ENCODE data around the gene SULF2. TPM values are rescaled to one million over a fixed set of nuclear protein-coding genes. Genes with fewer than 3 reads are reported as not detected.

Gene SULF2
- total and polyA plus RNA-seq, 2 of the 13 experiments (the other 11 are each of a cell fraction or from before 2014, with no cell fraction given), result 7.2 to 50.9 TPM

DNA sequence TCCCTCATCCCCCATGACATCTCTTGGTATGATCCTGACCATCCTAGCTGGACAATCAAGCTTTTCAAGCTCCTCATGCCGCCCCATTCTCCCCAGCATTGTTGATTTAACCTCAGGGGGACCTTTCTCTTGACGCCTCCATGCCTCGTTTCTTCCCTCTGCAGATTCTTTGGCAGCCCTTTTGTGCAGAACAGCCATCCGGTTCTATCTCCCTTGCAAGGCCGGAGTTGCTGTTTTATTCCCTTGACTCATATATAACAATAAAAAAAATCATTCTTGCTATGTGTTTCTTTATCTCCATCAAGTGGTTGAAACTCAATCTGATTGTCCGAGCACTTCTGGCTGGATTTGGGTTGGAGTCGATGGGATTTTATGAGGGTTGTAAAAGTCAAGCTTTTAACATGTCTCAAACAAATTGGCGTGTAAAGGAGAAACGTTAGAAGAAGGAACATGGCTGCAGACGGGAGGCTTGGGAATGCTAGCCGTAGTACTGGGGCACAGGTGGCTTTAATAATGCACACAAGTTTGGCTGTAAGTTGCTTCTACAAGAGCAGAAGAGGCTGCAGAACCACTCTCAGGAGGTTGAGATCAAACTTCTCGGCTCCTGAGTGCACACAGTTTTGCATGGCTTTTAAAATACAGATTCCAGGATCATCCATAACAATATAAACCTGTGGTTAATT, 3.9 kb upstream of the SULF2 start:
- no peaks in the 10 kb centered on the region for H3K36me3 ChIP-seq (replicated peaks in 1 of 2; ENCODE audit: control insufficient read depth in 1 of 2, insufficient read depth in 2 of 2, low read length in 2 of 2)
- no peak overlapping the region for H3K4me3 ChIP-seq (replicated peaks in 1 of 3; ENCODE audit: insufficient read depth in 1 of 3, low read depth in 2 of 3, low read length in 3 of 3)
- intact Hi-C loops (cut with micrococcal nuclease; ENCODE audit: unreplicated experiment) (loop anchor here (5.0 kb wide), 1 partner anchor 183 kb away; no protein-coding TSS in a partner anchor), in situ Hi-C loops (cut with HindIII; ENCODE audit: extremely low pct_ligation_motif_present, low pct_unique_long_range_greater_than_20kb) (loop anchor here (5.0 kb wide), 1 partner anchor 833 kb away; no protein-coding TSS in a partner anchor)
- H3K4me1 ChIP-seq (ENCODE audit: insufficient read depth, low read length), result peaks cover 20% of the 10 kb centered on the region
- no peak for TF ChIP-seq CENPX (CRISPR knock-in tag; IDR thresholded peaks at IDR 0.05)
- no peak for TF ChIP-seq MTF2 (CRISPR knock-in tag; IDR thresholded peaks at IDR 0.05; ENCODE audit: borderline replicate concordance)
- no peak for TF ChIP-seq ZNF20 (CRISPR knock-in tag; IDR thresholded peaks at IDR 0.05)
- no peak for TF ChIP-seq HCFC1 (IDR thresholded peaks at IDR 0.05; ENCODE audit: low read depth, low read length)
- no peak for TF ChIP-seq STAT5B (CRISPR knock-in tag; IDR thresholded peaks at IDR 0.05)
- TF ChIP-seq DMAP1 (CRISPR knock-in tag; IDR thresholded peaks at IDR 0.05), result no peak
- no peak for TF ChIP-seq ZNF530 (CRISPR knock-in tag; IDR thresholded peaks at IDR 0.05; ENCODE audit: low read depth)
- no peak for TF ChIP-seq HOXA7 (CRISPR knock-in tag; IDR thresholded peaks at IDR 0.05)
- TF ChIP-seq NFATC3 (CRISPR knock-in tag; IDR thresholded peaks at IDR 0.05), result no peak
- no peak for TF ChIP-seq FOSL2 (CRISPR knock-in tag; IDR thresholded peaks at IDR 0.05)
- no peak for TF ChIP-seq ZNF431 (CRISPR knock-in tag; IDR thresholded peaks at IDR 0.05; ENCODE audit: borderline replicate concordance, low read depth)
- no peak for TF ChIP-seq POLR2AphosphoS5 (IDR thresholded peaks at IDR 0.05; ENCODE audit: low read depth, low read length)
- no peak for TF ChIP-seq SAP130 (CRISPR knock-in tag; IDR thresholded peaks at IDR 0.05; ENCODE audit: low read depth)
- TF ChIP-seq SRSF9 (IDR thresholded peaks at IDR 0.05; ENCODE audit: borderline replicate concordance, insufficient read depth, low read depth, low read length, poor library complexity, severe bottlenecking), result no peak
- peaks cover 6 to 52% of the 10 kb centered on the region in 2 experiments; a peak in 4 of 5 replicates for H3K27me3 ChIP-seq (ENCODE audit: control insufficient read depth in 1 of 2, insufficient read depth in 2 of 2, low read length in 2 of 2)
- no peaks in the 10 kb centered on the region for H3K9me3 ChIP-seq (ENCODE audit: low read length)
- H3K4me2 ChIP-seq (ENCODE audit: low read depth, low read length), result no peak overlapping the region
- H3K79me2 ChIP-seq (ENCODE audit: insufficient read depth, low read length), result no peaks in the 10 kb centered on the region
- H4K20me1 ChIP-seq (ENCODE audit: insufficient read depth, low read length), result no peaks in the 10 kb centered on the region
- no TSS peak for BruUV-seq (replicated peaks)
- ATAC-seq (no peak), FAIRE-seq (no peak), DNase-seq (ENCODE audit: low spot score) (no peak)
- ChIA-PET CTCF (ENCODE audit: low intra/inter-chr PET ratio, low total read pairs) (no interaction called here), POLR2A (no interaction called here)
- 34% methylated on average over 12 of the region's 12 CpGs for WGBS (ENCODE audit: low lambda C conversion rate)
- H3K9ac ChIP-seq (ENCODE audit: insufficient read depth, low read depth, low read length), result no peak overlapping the region
- H2AFZ ChIP-seq (ENCODE audit: low read length), result no peak overlapping the region
- H3K27ac ChIP-seq (ENCODE audit: extremely low read length, insufficient read depth, low read length), result no peak overlapping the region

All from HepG2 (cell line).